Breast epithelium (tissue), 4 donors: ENCODE measurements around the gene ATXN10. TPM values are rescaled to one million over a fixed set of nuclear protein-coding genes. Genes with fewer than 3 reads are reported as not detected.

Source experiments
- DNase-seq, 2 donors: peaks; one replicate each; pipeline ENCODE4 v3.0.0-alpha.2; 2019; ENCODE audit warnings: low spot score in 2 of 2
- H3K27ac ChIP-seq, 2 donors: fragments of 200-600 bp; sonication (generic) in 1 of 2; one replicate each; pipeline ENCODE4 v1.5.1; 2016 to 2019; ENCODE audit warnings: mild to moderate bottlenecking in 1 of 2
- H3K27me3 ChIP-seq, 2 donors: fragments of 200-600 bp; sonication (generic) in 1 of 2; one replicate each; pipeline versions ENCODE4 v1.5.1 to v1.6.0; 2017 to 2019; ENCODE audit warnings: control low read depth in 1 of 2, mild to moderate bottlenecking in 1 of 2
- H3K36me3 ChIP-seq: fragments of 200-600 bp; one replicate; pipeline ENCODE4 v1.5.1; 2019
- H3K4me1 ChIP-seq, 2 donors: fragments of 200-600 bp; sonication (generic); one replicate each; pipeline ENCODE4 v1.5.1; 2016 to 2019; ENCODE audit warnings: control low read depth in 1 of 2
- H3K4me3 ChIP-seq, 3 donors: fragments of 200-600 bp; sonication (generic); 1 replicate in 2 of 3; 2 replicates in 1 of 3; pipeline ENCODE4 v1.5.1; 2016 to 2019; ENCODE audit warnings: mild to moderate bottlenecking in 3 of 3, moderate library complexity in 2 of 3
- H3K9me3 ChIP-seq, 2 donors: fragments of 200-600 bp; sonication (generic) in 1 of 2; one replicate each; pipeline ENCODE4 v1.5.1; 2016 to 2019; ENCODE audit warnings: control low read depth in 1 of 2
- CTCF ChIP-seq, 3 donors: fragments of 450-650 bp; IDR thresholded peaks; one replicate each; pipeline ENCODE4 v1.5.1; 2016 to 2017; ENCODE audit warnings: antibody characterized with exemption in 3 of 3, mild to moderate bottlenecking in 3 of 3, moderate library complexity in 3 of 3
- POLR2A ChIP-seq: fragments of 450-650 bp; IDR thresholded peaks from one replicate; pipeline ENCODE4 v1.6.1; 2016; ENCODE audit warnings: antibody characterized with exemption, mild to moderate bottlenecking, moderate library complexity
- POLR2AphosphoS5 ChIP-seq, 3 donors: sonication (generic); formaldehyde crosslinking; IDR thresholded peaks; one replicate each; pipeline ENCODE4 v1.6.1; 2017; ENCODE audit warnings: antibody characterized with exemption in 3 of 3
- intact Hi-C: fragments of 100-400 bp; cut with DNase I; formaldehyde crosslinking; loops from one replicate; pipeline ENCODE4 v1.15.1; 2023; ENCODE audit warnings: low total_unique reads
- total RNA-seq, 3 donors: library from RNA; depleted of rRNA; stranded (reverse); fragments of >200 nt; gene quantifications; one replicate each; pipeline ENCODE4 v1.1.0, GENCODE V29; 2016

Gene ATXN10
- total RNA-seq, 3 donors from 2014 or later: 78.6 to 145 (median 138) TPM

- Histone ChIP-seq H3K4me3 (no peak overlapping the region), H3K27ac (no peak overlapping the region), H3K9me3 (no peaks in the 10 kb centered on the region), H3K4me1 (no peaks in the 10 kb centered on the region), H3K36me3 (no peaks in the 10 kb centered on the region), H3K27me3 (no peaks in the 10 kb centered on the region)
- DNase-seq: no peak
- TF ChIP-seq POLR2A: no peak
- TF ChIP-seq POLR2AphosphoS5 (IDR thresholded peaks at IDR 0.05): no peak
- TF ChIP-seq CTCF (IDR thresholded peaks at IDR 0.05): no peak
- intact Hi-C loops: no loop called here
These were observed 147.7 kb downstream of the ATXN10 start for GRCh38 chr22:45819305-45819704.

- TF ChIP-seq POLR2A (no peak), CTCF (IDR thresholded peaks at IDR 0.05) (no peak), POLR2AphosphoS5 (IDR thresholded peaks at IDR 0.05) (no peak)
- H3K9me3 ChIP-seq: no peaks in the 10 kb centered on the region
- H3K36me3 ChIP-seq: no peaks in the 10 kb centered on the region
- no peaks in the 10 kb centered on the region for H3K27me3 ChIP-seq
- intact Hi-C loops: no loop called here
- H3K4me1 ChIP-seq: no peaks in the 10 kb centered on the region
- H3K4me3 ChIP-seq: no peak overlapping the region
- DNase-seq: no peak
- H3K27ac ChIP-seq: no peak overlapping the region
These were observed 151.7 kb downstream of the ATXN10 start for GRCh38 chr22:45823336-45823735.

- TF ChIP-seq POLR2AphosphoS5 (IDR thresholded peaks at IDR 0.05): no peak
- no peak for TF ChIP-seq POLR2A
- TF ChIP-seq CTCF (IDR thresholded peaks at IDR 0.05): no peak
- DNase-seq: no peak
- H3K27ac ChIP-seq: no peak overlapping the region
- H3K27me3 ChIP-seq: no peaks in the 10 kb centered on the region
- H3K4me1 ChIP-seq: no peaks in the 10 kb centered on the region
- H3K36me3 ChIP-seq: no peaks in the 10 kb centered on the region
- intact Hi-C loops: no loop called here
- no peaks in the 10 kb centered on the region for H3K9me3 ChIP-seq
- no peak overlapping the region for H3K4me3 ChIP-seq
These were observed 154.9 kb downstream of the ATXN10 start for GRCh38 chr22:45826520-45826919.

- Histone ChIP-seq H3K4me1 (no peaks in the 10 kb centered on the region), H3K36me3 (no peaks in the 10 kb centered on the region), H3K27me3 (no peaks in the 10 kb centered on the region), H3K9me3 (no peaks in the 10 kb centered on the region), H3K4me3 (no peak overlapping the region), H3K27ac (no peak overlapping the region)
- DNase-seq: no peak
- intact Hi-C loops: no loop called here
- TF ChIP-seq POLR2AphosphoS5 (IDR thresholded peaks at IDR 0.05): no peak
- TF ChIP-seq POLR2A: no peak
- TF ChIP-seq CTCF (IDR thresholded peaks at IDR 0.05): no peak
These were observed 157.2 kb downstream of the ATXN10 start for GRCh38 chr22:45828841-45829240.

GRCh38 chr22:45830531-45831245 is 159.1 kb downstream of the ATXN10 start:
- no peaks in the 10 kb centered on the region for H3K27me3 ChIP-seq
- no peak for DNase-seq
- intact Hi-C loops: loop anchor here (5.0 kb wide), 1 partner anchor 873 kb away; no protein-coding TSS in a partner anchor
- no peak overlapping the region for H3K4me3 ChIP-seq
- no peaks in the 10 kb centered on the region for H3K4me1 ChIP-seq
- H3K9me3 ChIP-seq: no peaks in the 10 kb centered on the region
- H3K36me3 ChIP-seq: no peaks in the 10 kb centered on the region
- TF ChIP-seq POLR2A: no peak
- no peak for TF ChIP-seq POLR2AphosphoS5 (IDR thresholded peaks at IDR 0.05)
- no peak for TF ChIP-seq CTCF (IDR thresholded peaks at IDR 0.05)
- H3K27ac ChIP-seq: no peak overlapping the region
